Mesendoderm (in vitro differentiated cells): Measurements from ENCODE around the gene HIVEP1.

Source experiments
- DNase-seq: peaks from one replicate; pipeline ENCODE4 v3.0.0; 2013
- H2AK5ac ChIP-seq: 2 replicates; pipeline ENCODE4 v1.6.1; 2013; ENCODE audit warnings: low read length, inconsistent platforms
- H2BK120ac ChIP-seq: 2 replicates; pipeline ENCODE4 v1.6.1; 2013; ENCODE audit warnings: low read depth, mild to moderate bottlenecking, low read length, moderate library complexity, mixed read lengths
- H2BK15ac ChIP-seq: replicated peaks from 2 replicates; pipeline ENCODE4 v1.6.1; 2013; ENCODE audit warnings: low read depth, mild to moderate bottlenecking, moderate library complexity
- H2BK5ac ChIP-seq: 2 replicates; pipeline ENCODE4 v1.6.1; 2013; ENCODE audit warnings: low read length, inconsistent platforms
- H3K18ac ChIP-seq: 2 replicates; pipeline ENCODE4 v1.6.1; 2013; ENCODE audit warnings: mild to moderate bottlenecking, low read length, mixed read lengths
- H3K23ac ChIP-seq: one replicate; pipeline ENCODE4 v1.6.1; 2013; ENCODE audit warnings: low read length
- H3K27ac ChIP-seq: 2 replicates; pipeline ENCODE4 v1.5.1; 2013; ENCODE audit warnings: low read depth, mild to moderate bottlenecking, inconsistent platforms, low read length, moderate library complexity
- H3K27me3 ChIP-seq: 2 replicates; pipeline ENCODE4 v1.6.1; 2013; ENCODE audit warnings: low read length, control low read depth, mild to moderate bottlenecking, inconsistent platforms; ENCODE audit not compliant: insufficient read depth, poor library complexity
- H3K36me3 ChIP-seq: 2 replicates; pipeline ENCODE4 v1.6.1; 2013; ENCODE audit warnings: low read length, inconsistent platforms; ENCODE audit not compliant: control insufficient read depth, insufficient read depth
- H3K4ac ChIP-seq: one replicate; pipeline ENCODE4 v1.6.1; 2013; ENCODE audit warnings: low read depth, mild to moderate bottlenecking, low read length, moderate library complexity
- H3K4me1 ChIP-seq: 2 replicates; pipeline ENCODE4 v1.6.1; 2013; ENCODE audit warnings: low read depth, low read length, inconsistent platforms; ENCODE audit not compliant: control insufficient read depth
- H3K4me2 ChIP-seq: 2 replicates; pipeline ENCODE4 v1.6.1; 2013; ENCODE audit warnings: low read length
- H3K4me3 ChIP-seq: 2 replicates; pipeline ENCODE4 v1.5.1; 2013; ENCODE audit warnings: mild to moderate bottlenecking, low read length
- H3K56ac ChIP-seq: one replicate; pipeline ENCODE4 v1.6.1; 2013; ENCODE audit warnings: low read length
- H3K79me1 ChIP-seq: 2 replicates; pipeline ENCODE4 v1.6.1; 2013; ENCODE audit warnings: low read length, inconsistent platforms
- H3K79me2 ChIP-seq: 2 replicates; pipeline ENCODE4 v1.6.1; 2013; ENCODE audit warnings: mild to moderate bottlenecking, low read length; ENCODE audit not compliant: control insufficient read depth, insufficient read depth
- H3K9ac ChIP-seq: 2 replicates; pipeline ENCODE4 v1.6.1; 2013; ENCODE audit warnings: low read length, inconsistent platforms
- H4K5ac ChIP-seq: one replicate; pipeline ENCODE4 v1.6.1; 2013; ENCODE audit warnings: low read length
- H4K8ac ChIP-seq: one replicate; pipeline ENCODE4 v1.6.1; 2013; ENCODE audit warnings: low read depth, mild to moderate bottlenecking, control low read depth, low read length, moderate library complexity
- WGBS: extraction: QIAGEN DNeasy Blood & Tissue Kit; methylation state at CpG from one replicate; pipeline ENCODE4 v1.1.7; 2013; ENCODE audit warnings: low lambda C conversion rate, missing lambda C conversion rate; ENCODE audit not compliant: insufficient coverage; ENCODE audit errors: extremely low coverage; 5-methylcytosine and 5-hydroxymethylcytosine counted together

HIVEP1 gene

GRCh38 chr6:11978169-11978987 is 33.7 kb upstream of the HIVEP1 start:
- Histone ChIP-seq H4K8ac (no peak overlapping the region), H3K18ac (no peak overlapping the region), H3K9ac (no peak overlapping the region), H3K27ac (no peak overlapping the region), H2AK5ac (no peak overlapping the region), H3K36me3 (no peaks in the 10 kb centered on the region), H3K79me2 (no peaks in the 10 kb centered on the region), H3K27me3 (no peaks in the 10 kb centered on the region), H3K4me2 (no peak overlapping the region), H3K23ac (no peak overlapping the region), H3K79me1 (no peaks in the 10 kb centered on the region), H2BK15ac (no peak overlapping the region), H4K5ac (no peak overlapping the region), H3K4me1 (no peaks in the 10 kb centered on the region), H3K4me3 (no peak overlapping the region), H2BK5ac (no peak overlapping the region), H2BK120ac (no peak overlapping the region), H3K4ac (no peak overlapping the region), H3K56ac (no peak overlapping the region)
- DNase-seq, result no peak
- WGBS, result no CpG with 5 or more reads among the region's 1 CpG

- Histone ChIP-seq H4K5ac (no peak overlapping the region), H3K27me3 (no peaks in the 10 kb centered on the region), H3K27ac (no peak overlapping the region), H2BK5ac (no peak overlapping the region), H3K79me1 (no peaks in the 10 kb centered on the region), H3K18ac (no peak overlapping the region), H3K4me3 (no peak overlapping the region), H4K8ac (no peak overlapping the region), H2BK15ac (no peak overlapping the region), H3K4ac (no peak overlapping the region), H3K4me1 (no peaks in the 10 kb centered on the region), H3K4me2 (no peak overlapping the region), H3K9ac (no peak overlapping the region), H3K23ac (no peak overlapping the region), H3K36me3 (no peaks in the 10 kb centered on the region), H2AK5ac (no peak overlapping the region), H3K56ac (no peak overlapping the region), H2BK120ac (no peak overlapping the region), H3K79me2 (no peaks in the 10 kb centered on the region)
- no peak for DNase-seq
- WGBS, result no CpG with 5 or more reads among the region's 6 CpGs
Measured at GRCh38 chr6:11979866-11980265, 32.2 kb upstream of the HIVEP1 start.

- Histone ChIP-seq H3K79me2 (no peaks in the 10 kb centered on the region), H3K4me1 (no peaks in the 10 kb centered on the region), H3K56ac (no peak overlapping the region), H3K79me1 (no peaks in the 10 kb centered on the region), H3K36me3 (no peaks in the 10 kb centered on the region), H2BK5ac (no peak overlapping the region), H3K18ac (no peak overlapping the region), H2AK5ac (no peak overlapping the region), H3K4ac (no peak overlapping the region), H4K5ac (no peak overlapping the region), H4K8ac (no peak overlapping the region), H3K27me3 (no peaks in the 10 kb centered on the region), H2BK15ac (no peak overlapping the region), H3K23ac (no peak overlapping the region), H3K4me2 (no peak overlapping the region), H2BK120ac (no peak overlapping the region), H3K27ac (no peak overlapping the region), H3K9ac (no peak overlapping the region), H3K4me3 (no peak overlapping the region)
- no CpG with 5 or more reads among the region's 5 CpGs for WGBS
- DNase-seq, result no peak
Measured at GRCh38 chr6:11983306-11983705, 28.8 kb upstream of the HIVEP1 start.

GRCh38 chr6:11987386-11987785 is 24.7 kb upstream of the HIVEP1 start:
- no peaks in the 10 kb centered on the region for H3K36me3 ChIP-seq
- no peak overlapping the region for H3K56ac ChIP-seq

GRCh38 chr6:11989386-11989785 is 22.7 kb upstream of the HIVEP1 start:
- no peak overlapping the region for H2BK15ac ChIP-seq
- H3K4ac ChIP-seq, result no peak overlapping the region
- no peak overlapping the region for H3K23ac ChIP-seq
- no peak overlapping the region for H3K56ac ChIP-seq
- no CpG with 5 or more reads among the region's 2 CpGs for WGBS
- H3K4me1 ChIP-seq, result no peaks in the 10 kb centered on the region
- no peak overlapping the region for H3K18ac ChIP-seq
- no peak overlapping the region for H2AK5ac ChIP-seq
- no peak overlapping the region for H2BK120ac ChIP-seq
- no peak overlapping the region for H3K4me2 ChIP-seq
- H3K4me3 ChIP-seq, result no peak overlapping the region
- H3K27ac ChIP-seq, result no peak overlapping the region
- H4K8ac ChIP-seq, result no peak overlapping the region
- no peaks in the 10 kb centered on the region for H3K36me3 ChIP-seq
- H3K79me2 ChIP-seq, result no peaks in the 10 kb centered on the region
- no peak overlapping the region for H3K9ac ChIP-seq
- no peak for DNase-seq
- H4K5ac ChIP-seq, result no peak overlapping the region
- H3K27me3 ChIP-seq, result no peaks in the 10 kb centered on the region
- H2BK5ac ChIP-seq, result no peak overlapping the region
- no peaks in the 10 kb centered on the region for H3K79me1 ChIP-seq

More at GRCh38 chr6:11987386-11987785, 24.7 kb upstream of the HIVEP1 start:
- Histone ChIP-seq H3K27ac (no peak overlapping the region), H2AK5ac (no peak overlapping the region), H3K79me1 (no peaks in the 10 kb centered on the region), H4K8ac (no peak overlapping the region), H2BK120ac (no peak overlapping the region), H3K9ac (no peak overlapping the region), H3K4ac (no peak overlapping the region), H3K4me3 (no peak overlapping the region), H3K4me1 (no peaks in the 10 kb centered on the region), H3K27me3 (no peaks in the 10 kb centered on the region), H3K79me2 (no peaks in the 10 kb centered on the region), H3K23ac (no peak overlapping the region), H4K5ac (no peak overlapping the region), H2BK5ac (no peak overlapping the region), H3K4me2 (no peak overlapping the region), H3K18ac (no peak overlapping the region), H2BK15ac (no peak overlapping the region)
- no peak for DNase-seq
- no CpG with 5 or more reads among the region's 2 CpGs for WGBS

DNA sequence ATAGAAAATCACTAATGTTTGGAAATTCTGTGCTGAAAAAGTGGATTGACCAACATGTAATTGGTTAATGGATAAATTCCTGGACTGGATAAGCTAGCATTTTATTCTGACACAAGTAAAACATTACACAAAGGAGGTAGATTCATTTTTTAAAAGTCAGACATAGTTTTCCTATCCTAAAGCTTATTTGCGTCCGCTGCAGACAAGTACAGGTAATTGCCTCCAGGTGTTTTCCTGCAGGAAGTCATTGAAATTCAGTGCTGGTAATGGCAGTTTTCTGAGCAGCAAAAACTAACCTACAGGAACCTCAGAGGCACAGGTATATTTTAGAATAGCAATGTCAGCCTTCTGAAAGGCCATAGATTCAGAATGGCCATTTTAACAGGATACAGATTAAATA is 20.0 kb upstream of the HIVEP1 start:
- Histone ChIP-seq H3K27ac (no peak overlapping the region), H3K4me2 (no peak overlapping the region), H3K27me3 (no peaks in the 10 kb centered on the region), H4K5ac (no peak overlapping the region), H2AK5ac (no peak overlapping the region), H4K8ac (no peak overlapping the region), H3K79me1 (no peaks in the 10 kb centered on the region), H3K23ac (no peak overlapping the region), H3K56ac (no peak overlapping the region), H3K18ac (no peak overlapping the region), H3K79me2 (no peaks in the 10 kb centered on the region), H3K36me3 (no peaks in the 10 kb centered on the region), H3K9ac (no peak overlapping the region), H2BK5ac (no peak overlapping the region), H3K4ac (no peak overlapping the region), H2BK120ac (no peak overlapping the region), H3K4me1 (no peaks in the 10 kb centered on the region), H2BK15ac (no peak overlapping the region), H3K4me3 (no peak overlapping the region)
- DNase-seq, result no peak
- no CpG with 5 or more reads among the region's 2 CpGs for WGBS
